B cell (primary cell): Measurements from ENCODE around the gene STK17B. TPM values are rescaled to one million over a fixed set of nuclear protein-coding genes. Genes with fewer than 3 reads are reported as not detected.

Source experiments
- ATAC-seq: fragments of 200-7000 bp; cut with Tn5 transposase; one replicate; pipeline ENCODE4 v1.10.0; 2021; ENCODE audit warnings: low read depth, mild to moderate bottlenecking, moderate number of reproducible peaks, moderate library complexity
- CTCF ChIA-PET: fragments of 350-600 bp; sonication (Branson Sonifier 250); formaldehyde crosslinking; loops from one replicate; lab custom pipeline; 2021; ENCODE audit warnings: antibody characterized with exemption, inconsistent platforms; lab: Charles Lee
- POLR2A ChIA-PET: fragments of 350-600 bp; sonication (Branson Sonifier 250); formaldehyde crosslinking; loops from one replicate; lab custom pipeline; 2021; ENCODE audit warnings: antibody characterized with exemption; lab: Charles Lee
- DNase-seq: peaks from one replicate; pipeline ENCODE4 v3.0.0; 2013
- H2AFZ ChIP-seq: 2 replicates; pipeline ENCODE4 v1.6.1; 2012; ENCODE audit warnings: mild to moderate bottlenecking, low read depth, low read length; ENCODE audit not compliant: insufficient read depth, poor library complexity, severe bottlenecking
- H3K27ac ChIP-seq, 2 donors: 1 replicate in 1 of 2; 2 replicates in 1 of 2; pipeline ENCODE4 v1.5.1; 2012 to 2013; ENCODE audit warnings: low read length in 2 of 2, mild to moderate bottlenecking in 2 of 2, moderate library complexity in 1 of 2
- H3K27me3 ChIP-seq, 4 experiments: fragments of 200-600 bp in 1 of 4; sonication (generic) in 1 of 4; replicated peaks in 1 of 4; 1 replicate in 2 of 4; 2 replicates in 2 of 4; pipeline versions ENCODE4 v1.6.1 to v1.7.0; 2013 to 2016; ENCODE audit warnings: low read length in 3 of 4, mild to moderate bottlenecking in 2 of 4, mixed read lengths in 1 of 4, moderate library complexity in 1 of 4; ENCODE audit not compliant: insufficient read depth in 4 of 4, control insufficient read depth in 3 of 4; ENCODE audit errors: control extremely low read depth in 1 of 4
- H3K36me3 ChIP-seq, 2 experiments: replicated peaks in 1 of 2; 1 replicate in 1 of 2; 2 replicates in 1 of 2; pipeline versions ENCODE4 v1.6.1 to v1.7.1; 2013; ENCODE audit warnings: low read length in 1 of 2; ENCODE audit not compliant: insufficient read depth in 2 of 2, control insufficient read depth in 1 of 2; ENCODE audit errors: control extremely low read depth in 1 of 2, extremely low read depth in 1 of 2
- H3K4me1 ChIP-seq, 2 donors: fragments of 200-600 bp in 1 of 2; sonication (generic) in 1 of 2; 1 replicate in 1 of 2; 2 replicates in 1 of 2; pipeline versions ENCODE4 v1.5.1 to v1.6.1; 2013 to 2017; ENCODE audit warnings: low read length in 2 of 2; ENCODE audit not compliant: control insufficient read depth in 2 of 2, insufficient read depth in 2 of 2
- H3K4me2 ChIP-seq: replicated peaks from 2 replicates; pipeline ENCODE3; 2012; ENCODE audit warnings: mild to moderate bottlenecking, low read depth, low read length; ENCODE audit not compliant: poor library complexity, severe bottlenecking
- H3K4me3 ChIP-seq, 5 experiments: fragments of 200-600 bp in 1 of 5; sonication (generic) in 1 of 5; 1 replicate in 3 of 5; 2 replicates in 2 of 5; pipeline versions ENCODE4 v1.5.1 to v1.7.0; 2011 to 2016; ENCODE audit warnings: low read length in 4 of 5, mild to moderate bottlenecking in 4 of 5, low read depth in 2 of 5, control low read depth in 1 of 5, moderate library complexity in 1 of 5; ENCODE audit not compliant: insufficient read depth in 1 of 5; ENCODE audit errors: control extremely low read depth in 1 of 5, extremely low read depth in 1 of 5
- H3K79me2 ChIP-seq: fragments of 200-600 bp; sonication (generic); one replicate; pipeline ENCODE4 v1.6.0; 2016; ENCODE audit warnings: low read length; ENCODE audit not compliant: control insufficient read depth, insufficient read depth
- H3K9ac ChIP-seq: fragments of 200-600 bp; sonication (generic); 2 replicates; pipeline ENCODE4 v1.6.1; 2017; ENCODE audit warnings: mild to moderate bottlenecking, low read length, moderate library complexity
- H3K9me3 ChIP-seq, 3 donors: one replicate each; pipeline versions ENCODE4 v1.6.1 to v1.7.1; 2013; ENCODE audit warnings: low read length in 2 of 3; ENCODE audit not compliant: control insufficient read depth in 2 of 3, insufficient read depth in 1 of 3; ENCODE audit errors: control extremely low read depth in 1 of 3
- H4K20me1 ChIP-seq: 2 replicates; pipeline ENCODE4 v1.6.0; 2012; ENCODE audit warnings: mild to moderate bottlenecking, low read length; ENCODE audit not compliant: insufficient read depth, control insufficient read depth, poor library complexity, severe bottlenecking
- H3K27ac Mint-ChIP-seq: one replicate; pipeline ENCODE4 v1.8.0; 2021; ENCODE audit warnings: mixed read lengths
- H3K27me3 Mint-ChIP-seq: one replicate; pipeline ENCODE4 v1.8.0; 2021; ENCODE audit warnings: mixed read lengths
- H3K4me1 Mint-ChIP-seq: one replicate; pipeline ENCODE4 v1.8.0; 2021; ENCODE audit warnings: mixed read lengths
- H3K4me3 Mint-ChIP-seq: one replicate; pipeline ENCODE4 v1.8.0; 2021; ENCODE audit warnings: mixed read lengths
- H3K9me3 Mint-ChIP-seq: one replicate; pipeline ENCODE4 v1.8.0; 2022; ENCODE audit warnings: mixed read lengths; ENCODE audit not compliant: insufficient read depth
- EZH2 ChIP-seq: IDR thresholded peaks from 2 replicates; pipeline ENCODE4 v1.6.1; 2012; ENCODE audit warnings: borderline replicate concordance, low read depth, mild to moderate bottlenecking, moderate library complexity, low read length; ENCODE audit not compliant: insufficient read depth, poor library complexity, severe bottlenecking
- WGBS: methylation state at CpG from one replicate; pipeline ENCODE4 v1.1.5; 2013; ENCODE audit warnings: missing lambda C conversion rate; ENCODE audit not compliant: insufficient coverage; 5-methylcytosine and 5-hydroxymethylcytosine counted together
- intact Hi-C: fragments of 100-400 bp; cut with micrococcal nuclease; formaldehyde crosslinking; loops from one replicate; pipeline ENCODE4 v1.10.0; 2022
- polyA plus RNA-seq: library from polyadenylated mRNA; depleted of rRNA; stranded (reverse); fragments of >200 nt; gene quantifications from 2 replicates; pipeline ENCODE4 v1.2.3, GENCODE V29; 2012
- total RNA-seq, 2 donors: library from RNA; stranded (reverse); fragments of 120-200 nt in 1 of 2; gene quantifications; 1 replicate in 1 of 2; 2 replicates in 1 of 2; pipeline versions ENCODE4 v1.2.3 to v1.2.4, GENCODE V29; 2013 to 2022
- TF ChIP-seq, protein P1 (sequence below): fragments of 200-600 bp; IDR thresholded peaks from one replicate; pipeline ENCODE4 v1.8.0; 2022; ENCODE audit warnings: antibody characterized with exemption, mild to moderate bottlenecking

The STK17B gene
- total and polyA plus RNA-seq, 2 donors (not counting 1 experiment from before 2014, with no cell fraction given) = 120 to 249 TPM

DNA sequence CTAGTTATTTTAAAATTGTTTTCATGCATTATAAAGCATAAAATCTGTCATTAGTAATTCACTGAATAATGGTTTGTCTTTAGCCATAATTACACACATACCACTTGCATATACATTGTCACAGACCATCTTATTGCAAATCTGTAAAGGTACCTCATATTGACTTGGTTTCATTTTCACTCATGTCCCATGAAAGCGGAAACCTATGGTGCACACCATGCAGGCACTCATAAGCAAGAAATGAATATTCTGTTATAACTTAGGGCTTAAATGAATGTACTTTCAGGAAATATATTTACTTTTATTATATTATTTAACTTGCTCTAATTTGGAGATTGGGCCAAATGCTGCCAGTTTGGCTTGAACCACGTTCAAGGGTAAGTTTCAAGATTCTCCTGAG is 29.2 kb upstream of the STK17B start:
- H3K27ac Mint-ChIP-seq = peak overlapping the region; percentile 79
- Histone ChIP-seq H3K79me2 (peaks cover 5% of the 10 kb centered on the region), H3K27me3 (no peaks in the 10 kb centered on the region), H3K9ac (peak overlapping the region; percentile 34), H3K4me1 (peaks cover 12 to 18% of the 10 kb centered on the region in 2 donors), H3K36me3 (no peaks in the 10 kb centered on the region), H2AFZ (peak overlapping the region; percentile 12), H3K4me2 (peak overlapping the region; percentile 46), H3K4me3 (peak overlapping the region in 2 of 5 experiments; percentile 2 to 32), H3K9me3 (peaks cover 0 to 5% (median 0%) of the 10 kb centered on the region in 3 donors), H3K27ac (peak overlapping the region in 1 of 2 donors; percentile 47), H4K20me1 (no peaks in the 10 kb centered on the region)
- DNase-seq (peak; percentile 51), ATAC-seq (peak; percentile 79)
- peaks cover 38% of the 10 kb centered on the region for H3K4me1 Mint-ChIP-seq
- H3K27me3 Mint-ChIP-seq = no peaks in the 10 kb centered on the region
- TF ChIP-seq, protein P1, sequence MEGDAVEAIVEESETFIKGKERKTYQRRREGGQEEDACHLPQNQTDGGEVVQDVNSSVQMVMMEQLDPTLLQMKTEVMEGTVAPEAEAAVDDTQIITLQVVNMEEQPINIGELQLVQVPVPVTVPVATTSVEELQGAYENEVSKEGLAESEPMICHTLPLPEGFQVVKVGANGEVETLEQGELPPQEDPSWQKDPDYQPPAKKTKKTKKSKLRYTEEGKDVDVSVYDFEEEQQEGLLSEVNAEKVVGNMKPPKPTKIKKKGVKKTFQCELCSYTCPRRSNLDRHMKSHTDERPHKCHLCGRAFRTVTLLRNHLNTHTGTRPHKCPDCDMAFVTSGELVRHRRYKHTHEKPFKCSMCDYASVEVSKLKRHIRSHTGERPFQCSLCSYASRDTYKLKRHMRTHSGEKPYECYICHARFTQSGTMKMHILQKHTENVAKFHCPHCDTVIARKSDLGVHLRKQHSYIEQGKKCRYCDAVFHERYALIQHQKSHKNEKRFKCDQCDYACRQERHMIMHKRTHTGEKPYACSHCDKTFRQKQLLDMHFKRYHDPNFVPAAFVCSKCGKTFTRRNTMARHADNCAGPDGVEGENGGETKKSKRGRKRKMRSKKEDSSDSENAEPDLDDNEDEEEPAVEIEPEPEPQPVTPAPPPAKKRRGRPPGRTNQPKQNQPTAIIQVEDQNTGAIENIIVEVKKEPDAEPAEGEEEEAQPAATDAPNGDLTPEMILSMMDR = no peak
- TF ChIP-seq EZH2 = no peak
- WGBS = no CpG with 5 or more reads among the region's 2 CpGs
- intact Hi-C loops = loop anchor here (1.0 to 2.0 kb wide), 2 partner anchors 8 to 18 kb away; no protein-coding TSS in a partner anchor
- POLR2A ChIA-PET = interaction anchor here (1.0 to 1.5 kb wide), 4 partner anchors 11 to 57 kb away, joined by 3 to 7 read pairs (median 4); no protein-coding TSS in a partner anchor
- peak overlapping the region; percentile 70 for H3K4me3 Mint-ChIP-seq
- no peaks in the 10 kb centered on the region for H3K9me3 Mint-ChIP-seq
- CTCF ChIA-PET = interaction anchor here (1.0 to 2.8 kb wide), 8 partner anchors 10 to 75 kb away, joined by 3 to 11 read pairs (median 4); partner anchors contain the start of gene STK17B

DNA sequence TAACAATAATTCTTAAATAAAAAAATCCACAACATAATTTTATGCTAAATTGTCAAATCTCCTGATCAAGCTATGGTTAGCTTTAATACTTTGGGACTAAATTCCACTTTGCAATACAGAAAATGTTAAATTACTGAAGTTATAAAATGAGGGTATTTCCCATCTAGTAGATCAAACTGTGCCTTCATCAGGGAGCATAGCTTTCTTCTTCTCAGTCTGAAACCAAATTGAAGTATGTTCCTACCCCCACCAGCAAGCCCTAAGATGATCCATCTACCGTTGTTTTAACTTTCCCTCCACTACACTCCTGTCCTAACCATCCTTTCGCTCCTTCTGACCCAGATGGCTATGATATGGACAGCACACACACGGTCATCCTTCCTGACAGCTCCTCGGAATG is 24.4 kb upstream of the STK17B start:
- POLR2A ChIA-PET = no interaction called here
- WGBS = 97% methylated on average over 4 of the region's 4 CpGs
- Mint-ChIP-seq H3K27ac (no peak overlapping the region), H3K4me3 (no peak overlapping the region), H3K9me3 (no peaks in the 10 kb centered on the region), H3K4me1 (peaks cover 22% of the 10 kb centered on the region), H3K27me3 (no peaks in the 10 kb centered on the region)
- ATAC-seq (no peak), DNase-seq (no peak)
- no peak overlapping the region for H2AFZ ChIP-seq
- intact Hi-C loops = no loop called here
- H3K27ac ChIP-seq = no peak overlapping the region
- H4K20me1 ChIP-seq = no peaks in the 10 kb centered on the region
- no peaks in the 10 kb centered on the region for H3K27me3 ChIP-seq
- H3K4me2 ChIP-seq = no peak overlapping the region
- peaks cover 0 to 5% (median 0%) of the 10 kb centered on the region in 3 donors for H3K9me3 ChIP-seq
- no peak overlapping the region for H3K4me3 ChIP-seq
- no peak overlapping the region for H3K9ac ChIP-seq
- H3K4me1 ChIP-seq = peaks cover 6 to 14% of the 10 kb centered on the region in 2 donors
- peaks cover under 1% of the 10 kb centered on the region for H3K79me2 ChIP-seq
- no peaks in the 10 kb centered on the region for H3K36me3 ChIP-seq
- TF ChIP-seq EZH2 = no peak
- TF ChIP-seq, protein P1 = no peak
- CTCF ChIA-PET = interaction anchor here (1.5 to 3.2 kb wide), 3 partner anchors 15 to 81 kb away, joined by 5 to 10 read pairs (median 6); no protein-coding TSS in a partner anchor
